Measurements from ENCODE around the gene SFT2D1.

DNA sequence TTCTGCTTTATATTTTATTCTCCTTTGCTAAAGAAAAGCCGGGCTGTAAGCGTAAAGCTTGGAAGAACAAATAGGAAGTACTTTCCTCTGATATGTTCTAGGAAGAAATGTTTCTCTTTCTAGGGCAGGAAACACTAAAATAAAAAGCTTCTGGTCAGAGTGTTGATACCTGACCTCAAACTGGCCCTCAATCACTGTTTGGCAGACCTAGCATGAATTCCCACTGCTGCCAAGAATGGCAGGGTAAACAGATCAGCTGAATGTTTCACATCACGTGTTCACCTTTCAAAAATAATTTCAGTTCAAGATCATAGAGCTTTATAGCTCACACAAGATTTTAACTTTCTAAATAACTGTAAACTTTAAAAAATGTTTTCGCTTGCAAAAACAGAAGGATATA lies 37.5 kb upstream of the SFT2D1 start:
- TF ChIP-seq, protein P1, sequence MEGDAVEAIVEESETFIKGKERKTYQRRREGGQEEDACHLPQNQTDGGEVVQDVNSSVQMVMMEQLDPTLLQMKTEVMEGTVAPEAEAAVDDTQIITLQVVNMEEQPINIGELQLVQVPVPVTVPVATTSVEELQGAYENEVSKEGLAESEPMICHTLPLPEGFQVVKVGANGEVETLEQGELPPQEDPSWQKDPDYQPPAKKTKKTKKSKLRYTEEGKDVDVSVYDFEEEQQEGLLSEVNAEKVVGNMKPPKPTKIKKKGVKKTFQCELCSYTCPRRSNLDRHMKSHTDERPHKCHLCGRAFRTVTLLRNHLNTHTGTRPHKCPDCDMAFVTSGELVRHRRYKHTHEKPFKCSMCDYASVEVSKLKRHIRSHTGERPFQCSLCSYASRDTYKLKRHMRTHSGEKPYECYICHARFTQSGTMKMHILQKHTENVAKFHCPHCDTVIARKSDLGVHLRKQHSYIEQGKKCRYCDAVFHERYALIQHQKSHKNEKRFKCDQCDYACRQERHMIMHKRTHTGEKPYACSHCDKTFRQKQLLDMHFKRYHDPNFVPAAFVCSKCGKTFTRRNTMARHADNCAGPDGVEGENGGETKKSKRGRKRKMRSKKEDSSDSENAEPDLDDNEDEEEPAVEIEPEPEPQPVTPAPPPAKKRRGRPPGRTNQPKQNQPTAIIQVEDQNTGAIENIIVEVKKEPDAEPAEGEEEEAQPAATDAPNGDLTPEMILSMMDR (IDR thresholded peaks at IDR 0.05; ENCODE audit: low read depth, low read length): no peak
- no peak for TF ChIP-seq POLR2A (IDR thresholded peaks at IDR 0.05; ENCODE audit: extremely low read depth, insufficient read length)
